Panc1 (cell line): ENCODE data around the gene CCDC9B. TPM values are rescaled to one million over a fixed set of nuclear protein-coding genes. Genes with fewer than 3 reads are reported as not detected.

Experiments
- ATAC-seq: fragments of 200-7000 bp; cut with Tn5 transposase; 2 replicates; pipeline ENCODE4 v1.9.1; 2020; ENCODE audit warnings: mild to moderate bottlenecking, moderate library complexity
- BruUV-seq: library from RNA; stranded (reverse); fragments of 400-500 nt; replicated peaks from 2 replicates; lab custom pipeline; 2021; lab: Mats Ljungman, UMichigan
- CTCF ChIA-PET: fragments of 300-600 bp; sonication (Branson Sonifier 250); formaldehyde crosslinking; loops from one replicate; lab custom pipeline; 2022; ENCODE audit warnings: antibody characterized with exemption; lab: Charles Lee
- POLR2A ChIA-PET: fragments of 300-600 bp; sonication (Branson Sonifier 250); formaldehyde crosslinking; loops from one replicate; lab custom pipeline; 2022; ENCODE audit warnings: antibody characterized with exemption; lab: Charles Lee
- DNase-seq: peaks from one replicate; pipeline ENCODE4 v3.0.0-alpha.2; 2010; ENCODE audit warnings: low read depth, low spot score
- H3K27ac ChIP-seq: 2 replicates; pipeline ENCODE4 v1.5.1; 2011; ENCODE audit warnings: mild to moderate bottlenecking, low read length, inconsistent platforms
- H3K27me3 ChIP-seq: fragments of 200-500 bp; sonication (Bioruptor generic); 2 replicates; pipeline ENCODE4 v1.6.0; 2014; ENCODE audit warnings: low read length, inconsistent platforms; ENCODE audit not compliant: control insufficient read depth, insufficient read depth
- H3K36me3 ChIP-seq: fragments of 200-500 bp; sonication (Bioruptor generic); 2 replicates; pipeline ENCODE4 v1.5.1; 2014; ENCODE audit warnings: inconsistent platforms, mild to moderate bottlenecking, low read length, moderate library complexity; ENCODE audit not compliant: control insufficient read depth, insufficient read depth
- H3K4me1 ChIP-seq: 2 replicates; pipeline ENCODE4 v1.5.1; 2011; ENCODE audit warnings: inconsistent platforms, mild to moderate bottlenecking, low read length, moderate library complexity; ENCODE audit not compliant: control insufficient read depth, insufficient read depth
- H3K4me3 ChIP-seq, 2 experiments: 2 replicates each; pipeline ENCODE4 v1.5.1; 2011 to 2012; ENCODE audit warnings: low read depth in 2 of 2, low read length in 2 of 2, mild to moderate bottlenecking in 2 of 2, inconsistent platforms in 1 of 2, moderate library complexity in 1 of 2
- H3K9me3 ChIP-seq: fragments of 200-500 bp; sonication (Bioruptor generic); 2 replicates; pipeline ENCODE4 v1.5.1; 2014; ENCODE audit warnings: low read depth, mild to moderate bottlenecking, inconsistent platforms, low read length, moderate library complexity; ENCODE audit not compliant: control insufficient read depth, insufficient read depth
- CTCF ChIP-seq: fragments of 450-650 bp; IDR thresholded peaks from 2 replicates; pipeline ENCODE4 v1.5.1; 2017; ENCODE audit warnings: mild to moderate bottlenecking
- POLR2AphosphoS5 ChIP-seq: IDR thresholded peaks from 2 replicates; pipeline ENCODE4 v1.6.1; 2012; ENCODE audit warnings: mild to moderate bottlenecking, low read depth, low read length, moderate library complexity
- SIN3A ChIP-seq: IDR thresholded peaks from 2 replicates; pipeline ENCODE4 v1.6.1; 2012; ENCODE audit warnings: low read depth, mild to moderate bottlenecking, low read length, moderate library complexity, borderline replicate concordance; ENCODE audit not compliant: insufficient read depth
- TCF7L2 ChIP-seq: IDR thresholded peaks from 2 replicates; pipeline ENCODE4 v1.6.1; 2011; ENCODE audit warnings: mild to moderate bottlenecking, low read depth, low read length, inconsistent platforms
- in situ Hi-C: cut with HindIII; loops from 2 replicates; pipeline ENCODE4 v1.10.0; 2016; ENCODE audit warnings: low sequenced_read_pairs, low pct_unique_long_range_greater_than_20kb
- intact Hi-C: fragments of 100-400 bp; cut with micrococcal nuclease; formaldehyde crosslinking; loops from one replicate; pipeline ENCODE4 v1.10.0; 2022; ENCODE audit not compliant: unreplicated experiment
- total RNA-seq: library from RNA; stranded (reverse); gene quantifications from one replicate; pipeline ENCODE4 v1.2.1, GENCODE V29; 2021; ENCODE audit not compliant: unreplicated experiment
- TF ChIP-seq, protein P1 (sequence below), 2 experiments: IDR thresholded peaks; 2 replicates each; pipeline ENCODE4 v1.6.1; 2011 to 2012; ENCODE audit warnings: low read depth in 2 of 2, control low read depth in 1 of 2, low read length in 1 of 2, mild to moderate bottlenecking in 1 of 2, moderate library complexity in 1 of 2; ENCODE audit not compliant: insufficient read depth in 1 of 2

The CCDC9B gene
- total RNA-seq, 1 experiment from 2014 or later, result 55.9 TPM

DNA sequence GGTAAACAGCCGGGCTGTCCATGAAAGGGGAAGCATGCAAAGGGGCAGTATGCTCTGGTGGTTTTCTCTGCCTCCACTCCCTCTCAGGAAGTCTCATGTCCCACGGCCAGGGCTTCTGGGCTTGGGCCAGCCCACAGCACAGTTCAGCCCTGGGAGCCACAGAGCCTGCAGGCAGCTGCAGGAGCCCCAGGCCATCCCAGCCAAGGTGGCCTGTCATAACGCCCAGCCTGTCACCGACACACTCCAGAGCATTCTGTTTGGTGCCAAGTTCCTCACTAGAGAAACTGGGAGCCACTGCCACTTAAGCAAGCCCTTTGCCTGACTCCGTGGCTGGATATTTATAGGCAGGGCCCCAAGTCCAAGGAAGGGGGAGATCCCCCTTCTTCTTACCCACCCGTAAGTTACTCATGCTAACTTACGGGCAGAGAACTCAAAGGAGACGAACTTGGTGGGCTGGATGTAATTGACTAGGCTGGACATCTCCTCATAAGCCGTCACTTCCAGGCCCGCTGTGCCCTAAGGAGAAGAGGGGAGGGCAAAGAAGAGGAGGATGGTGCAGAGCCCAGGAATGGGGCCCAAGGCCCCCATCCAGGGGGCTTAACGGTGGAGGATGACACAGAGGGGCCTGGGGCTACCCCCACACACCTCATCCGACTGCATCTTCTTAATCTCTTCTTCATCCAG, 44.7 kb downstream of the CCDC9B start:
- in situ Hi-C loops, result no loop called here
- Histone ChIP-seq H3K27ac (no peak overlapping the region), H3K27me3 (no peaks in the 10 kb centered on the region), H3K4me3 (no peak overlapping the region), H3K4me1 (no peaks in the 10 kb centered on the region), H3K9me3 (peaks cover 6% of the 10 kb centered on the region; the same call in 1 of the 2 replicates), H3K36me3 (no peaks in the 10 kb centered on the region)
- TF ChIP-seq POLR2AphosphoS5 (no peak), TCF7L2 (no peak), SIN3A (no peak), CTCF (no peak)
- TF ChIP-seq, protein P1, sequence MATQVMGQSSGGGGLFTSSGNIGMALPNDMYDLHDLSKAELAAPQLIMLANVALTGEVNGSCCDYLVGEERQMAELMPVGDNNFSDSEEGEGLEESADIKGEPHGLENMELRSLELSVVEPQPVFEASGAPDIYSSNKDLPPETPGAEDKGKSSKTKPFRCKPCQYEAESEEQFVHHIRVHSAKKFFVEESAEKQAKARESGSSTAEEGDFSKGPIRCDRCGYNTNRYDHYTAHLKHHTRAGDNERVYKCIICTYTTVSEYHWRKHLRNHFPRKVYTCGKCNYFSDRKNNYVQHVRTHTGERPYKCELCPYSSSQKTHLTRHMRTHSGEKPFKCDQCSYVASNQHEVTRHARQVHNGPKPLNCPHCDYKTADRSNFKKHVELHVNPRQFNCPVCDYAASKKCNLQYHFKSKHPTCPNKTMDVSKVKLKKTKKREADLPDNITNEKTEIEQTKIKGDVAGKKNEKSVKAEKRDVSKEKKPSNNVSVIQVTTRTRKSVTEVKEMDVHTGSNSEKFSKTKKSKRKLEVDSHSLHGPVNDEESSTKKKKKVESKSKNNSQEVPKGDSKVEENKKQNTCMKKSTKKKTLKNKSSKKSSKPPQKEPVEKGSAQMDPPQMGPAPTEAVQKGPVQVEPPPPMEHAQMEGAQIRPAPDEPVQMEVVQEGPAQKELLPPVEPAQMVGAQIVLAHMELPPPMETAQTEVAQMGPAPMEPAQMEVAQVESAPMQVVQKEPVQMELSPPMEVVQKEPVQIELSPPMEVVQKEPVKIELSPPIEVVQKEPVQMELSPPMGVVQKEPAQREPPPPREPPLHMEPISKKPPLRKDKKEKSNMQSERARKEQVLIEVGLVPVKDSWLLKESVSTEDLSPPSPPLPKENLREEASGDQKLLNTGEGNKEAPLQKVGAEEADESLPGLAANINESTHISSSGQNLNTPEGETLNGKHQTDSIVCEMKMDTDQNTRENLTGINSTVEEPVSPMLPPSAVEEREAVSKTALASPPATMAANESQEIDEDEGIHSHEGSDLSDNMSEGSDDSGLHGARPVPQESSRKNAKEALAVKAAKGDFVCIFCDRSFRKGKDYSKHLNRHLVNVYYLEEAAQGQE (IDR thresholded peaks at IDR 0.05; ENCODE audit: insufficient read depth in 1 of 2, low read depth in 2 of 2, low read length in 1 of 2), result no peak
- intact Hi-C loops, result no loop called here
- ChIA-PET CTCF (interaction anchor here (1.2 kb wide), 1 partner anchor 13 kb away, joined by 4 read pairs; no protein-coding TSS in a partner anchor), POLR2A (no interaction called here)
- no peak for ATAC-seq
- DNase-seq, result no peak
- no TSS peak for BruUV-seq

DNA sequence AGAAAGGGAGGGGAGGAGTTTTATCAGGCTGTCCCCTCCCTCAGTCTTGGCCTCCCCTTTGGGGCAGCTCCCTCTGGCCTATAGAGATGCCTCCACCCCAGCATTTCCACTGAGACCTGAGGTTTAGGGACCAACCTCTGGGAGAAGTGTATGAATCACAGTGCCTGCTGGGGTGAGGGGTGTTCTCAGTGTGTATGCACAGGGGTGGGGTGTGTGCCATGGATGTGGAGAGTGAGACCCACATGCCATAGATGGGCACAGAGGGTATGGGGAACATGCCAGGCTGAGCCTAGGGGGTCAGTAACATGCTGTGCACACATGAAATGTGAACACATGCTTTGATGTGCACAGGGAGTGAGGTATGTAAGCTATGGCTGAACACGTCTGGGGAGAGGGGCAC, 45.4 kb downstream of the CCDC9B start:
- no TSS peak for BruUV-seq
- no peaks in the 10 kb centered on the region for H3K27me3 ChIP-seq
- POLR2A ChIA-PET, result no interaction called here
- peaks cover 2% of the 10 kb centered on the region; the same call in 1 of the 2 replicates for H3K9me3 ChIP-seq
- TF ChIP-seq TCF7L2 (no peak), POLR2AphosphoS5 (no peak), SIN3A (no peak), CTCF (no peak)
- TF ChIP-seq, protein P1 (IDR thresholded peaks at IDR 0.05; ENCODE audit: insufficient read depth in 1 of 2, low read depth in 2 of 2, low read length in 1 of 2), result no peak
- CTCF ChIA-PET, result interaction anchor here (1.2 kb wide), 1 partner anchor 14 kb away, joined by 4 read pairs; no protein-coding TSS in a partner anchor
- in situ Hi-C loops (no loop called here), intact Hi-C loops (no loop called here)
- no peaks in the 10 kb centered on the region for H3K4me1 ChIP-seq
- no peak for ATAC-seq
- H3K36me3 ChIP-seq, result no peaks in the 10 kb centered on the region
- no peak for DNase-seq
- no peak overlapping the region for H3K27ac ChIP-seq
- H3K4me3 ChIP-seq, result no peak overlapping the region
